Esophagus squamous epithelium (tissue), 5 donors: ENCODE measurements around the gene TSPAN32. TPM values are rescaled to one million over a fixed set of nuclear protein-coding genes. Genes with fewer than 3 reads are reported as not detected.

ENCODE experiments used
- DNase-seq: peaks from one replicate; lab custom pipeline; 2025; lab: John Stamatoyannopoulos, UW
- H3K27ac ChIP-seq, 4 donors: fragments of 200-600 bp; sonication (generic); one replicate each; pipeline ENCODE4 v1.5.1; 2016 to 2019; ENCODE audit warnings: mild to moderate bottlenecking in 1 of 4
- H3K27me3 ChIP-seq, 4 donors: fragments of 200-600 bp; sonication (generic); 1 replicate in 3 of 4; 2 replicates in 1 of 4; pipeline versions ENCODE4 v1.5.1 to v1.6.0; 2017 to 2021; ENCODE audit warnings: antibody characterized with exemption in 1 of 4
- H3K36me3 ChIP-seq, 3 donors: fragments of 200-600 bp; sonication (generic); one replicate each; pipeline ENCODE4 v1.5.1; 2016 to 2019
- H3K4me1 ChIP-seq, 3 donors: fragments of 200-600 bp; sonication (generic); one replicate each; pipeline ENCODE4 v1.5.1; 2017 to 2019
- H3K4me3 ChIP-seq, 4 donors: fragments of 200-600 bp; sonication (generic); 1 replicate in 3 of 4; 2 replicates in 1 of 4; pipeline ENCODE4 v1.5.1; 2016 to 2019; ENCODE audit warnings: mild to moderate bottlenecking in 2 of 4, moderate library complexity in 1 of 4
- H3K9me3 ChIP-seq, 3 donors: fragments of 200-600 bp; sonication (generic); one replicate each; pipeline ENCODE4 v1.5.1; 2016 to 2019
- CTCF ChIP-seq, 6 experiments: fragments of 450-650 bp in 4 of 6; fragments of 200-600 bp in 2 of 6; sonication (generic) in 2 of 6; IDR thresholded peaks; one replicate each; pipeline ENCODE4 v1.5.1; 2016 to 2019; ENCODE audit warnings: antibody characterized with exemption in 6 of 6, mild to moderate bottlenecking in 4 of 6, moderate library complexity in 4 of 6
- POLR2A ChIP-seq, 4 donors: fragments of 450-650 bp; IDR thresholded peaks; one replicate each; pipeline ENCODE4 v1.6.1; 2017; ENCODE audit warnings: antibody characterized with exemption in 4 of 4, mild to moderate bottlenecking in 4 of 4, moderate library complexity in 3 of 4
- WGBS, 2 donors: methylation state at CpG; one replicate each; pipeline ENCODE4 v1.1.5; 2018; 5-methylcytosine and 5-hydroxymethylcytosine counted together
- intact Hi-C: fragments of 100-400 bp; cut with DNase I; formaldehyde crosslinking; loops from one replicate; pipeline ENCODE4 v1.15.0; 2022
- total RNA-seq, 4 donors: library from RNA; depleted of rRNA; stranded (reverse); fragments of >200 nt; gene quantifications; one replicate each; pipeline ENCODE4 v1.1.0, GENCODE V29; 2016
- donor health status: DM: yes; HTN: yes; CAD: no.

The TSPAN32 gene
- total RNA-seq, 4 donors from 2014 or later, result 2.5 TPM; not detected in 3

DNA sequence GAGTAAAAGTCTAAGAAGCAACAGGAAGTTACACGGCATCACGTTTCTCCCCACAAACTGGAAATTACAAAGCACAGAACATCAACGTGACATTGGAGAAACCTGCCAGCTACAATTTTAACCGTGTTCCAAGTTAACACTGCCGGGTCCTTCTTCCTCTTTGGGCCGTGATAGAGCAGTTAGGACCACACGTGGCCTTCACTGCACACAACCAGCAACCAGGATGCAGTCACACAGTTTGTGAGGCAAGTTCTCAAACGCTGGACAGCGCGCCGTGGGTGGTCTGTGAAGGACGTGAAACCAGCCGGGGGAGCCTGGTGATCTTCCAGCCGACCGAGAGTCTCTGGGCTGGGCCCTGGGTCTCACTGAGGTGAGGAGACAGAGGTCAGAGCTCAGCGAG, 14.7 kb upstream of the TSPAN32 start:
- intact Hi-C loops, result no loop called here
- H3K27me3 ChIP-seq, result peaks cover 0 to 70% (median 0%) of the 10 kb centered on the region in 4 donors
- H3K27ac ChIP-seq, result no peak overlapping the region
- H3K36me3 ChIP-seq, result no peaks in the 10 kb centered on the region
- H3K4me1 ChIP-seq, result peaks cover 0 to 3% (median 0%) of the 10 kb centered on the region in 3 donors
- H3K4me3 ChIP-seq, result no peak overlapping the region
- H3K9me3 ChIP-seq, result no peaks in the 10 kb centered on the region
- WGBS, 2 donors, result 50 to 58% methylated on average over 15 to 16 of the region's 16 CpGs
- no peak for DNase-seq
- TF ChIP-seq CTCF (IDR thresholded peaks at IDR 0.05) (no peak), POLR2A (IDR thresholded peaks at IDR 0.05) (no peak)

- no peak for DNase-seq
- Histone ChIP-seq H3K9me3 (no peaks in the 10 kb centered on the region), H3K27ac (no peak overlapping the region), H3K4me3 (no peak overlapping the region), H3K27me3 (peaks cover 0 to 67% (median 0%) of the 10 kb centered on the region in 4 donors), H3K4me1 (peaks cover 0 to 3% (median 0%) of the 10 kb centered on the region in 3 donors), H3K36me3 (no peaks in the 10 kb centered on the region)
- intact Hi-C loops, result no loop called here
- TF ChIP-seq CTCF (IDR thresholded peaks at IDR 0.05) (no peak), POLR2A (IDR thresholded peaks at IDR 0.05) (no peak)
- 61 to 79% methylated on average over 2 to 6 of the region's 6 CpGs for WGBS, 2 donors
Measured at GRCh38 chr11:2289350-2289749, 12.5 kb upstream of the TSPAN32 start.

DNA sequence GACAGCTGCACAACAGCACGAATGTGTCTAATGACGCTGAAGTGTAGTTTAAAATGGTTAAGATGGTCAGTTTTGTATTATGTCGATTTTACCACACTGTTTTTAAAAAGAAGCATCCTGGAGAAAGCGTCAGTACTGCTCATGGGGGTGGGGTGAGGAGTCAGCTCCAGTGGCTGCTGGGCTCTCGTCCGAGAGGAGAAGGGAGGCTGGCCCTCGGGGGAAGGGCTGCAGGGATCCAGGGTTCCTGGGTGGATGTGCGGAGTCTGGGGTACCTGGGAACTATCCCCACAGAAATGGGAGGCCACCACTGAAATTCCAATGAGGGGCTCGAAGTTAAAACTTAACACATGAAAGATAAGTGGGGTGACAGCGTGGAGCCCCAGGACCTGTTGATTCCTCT, 12.0 kb upstream of the TSPAN32 start:
- H3K9me3 ChIP-seq, result no peaks in the 10 kb centered on the region
- H3K27me3 ChIP-seq, result peaks cover 0 to 64% (median 0%) of the 10 kb centered on the region in 4 donors
- DNase-seq, result no peak
- TF ChIP-seq CTCF (IDR thresholded peaks at IDR 0.05), result no peak
- no peak for TF ChIP-seq POLR2A (IDR thresholded peaks at IDR 0.05)
- H3K27ac ChIP-seq, result no peak overlapping the region
- no peaks in the 10 kb centered on the region for H3K36me3 ChIP-seq
- 64 to 78% methylated on average over 10 of the region's 10 CpGs for WGBS, 2 donors
- intact Hi-C loops, result no loop called here
- no peak overlapping the region for H3K4me3 ChIP-seq
- peaks cover 0 to 3% (median 0%) of the 10 kb centered on the region in 3 donors for H3K4me1 ChIP-seq

DNA sequence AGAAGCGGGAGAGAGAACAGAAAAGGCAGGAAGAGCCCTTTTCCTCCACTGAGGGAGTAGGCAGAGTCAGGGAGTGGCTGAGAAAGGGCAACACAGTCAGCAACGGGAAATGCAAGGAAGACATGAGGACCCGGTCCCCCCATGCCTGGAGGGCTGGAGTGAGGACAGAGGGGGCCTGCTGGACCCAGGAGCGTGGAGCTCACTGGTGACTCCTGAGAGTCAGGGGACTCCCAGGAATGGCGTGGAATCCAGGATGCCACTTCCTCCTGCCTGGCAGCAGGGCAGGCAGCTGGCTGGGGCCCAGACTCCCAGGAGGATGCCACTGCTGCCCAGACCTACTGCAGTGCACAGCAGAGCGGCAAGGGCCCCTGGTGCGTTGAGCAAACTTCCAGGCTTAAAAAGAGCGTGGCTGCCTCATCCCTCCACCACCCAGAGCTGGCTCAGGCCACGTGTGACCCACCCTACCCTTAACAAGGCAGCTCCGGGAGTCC, 11.4 kb upstream of the TSPAN32 start:
- H3K27ac ChIP-seq, result no peak overlapping the region

More for the DNA sequence above, 11.4 kb upstream of the TSPAN32 start:
- DNase-seq, result no peak
- 25 to 40% methylated on average over 7 to 8 of the region's 10 CpGs for WGBS, 2 donors
- Histone ChIP-seq H3K27me3 (peaks cover 0 to 62% (median 0%) of the 10 kb centered on the region in 4 donors), H3K36me3 (no peaks in the 10 kb centered on the region), H3K9me3 (no peaks in the 10 kb centered on the region), H3K4me3 (no peak overlapping the region), H3K4me1 (peaks cover 0 to 3% (median 0%) of the 10 kb centered on the region in 3 donors)
- intact Hi-C loops, result no loop called here
- TF ChIP-seq CTCF (IDR thresholded peaks at IDR 0.05) (no peak), POLR2A (IDR thresholded peaks at IDR 0.05) (no peak)
